Raji (cell line): Measurements from ENCODE around the gene LARP4B.

Experiments used
- POLR2A ChIP-seq: IDR thresholded peaks from 2 replicates; pipeline ENCODE4 v1.6.1; 2011; ENCODE audit warnings: low read depth, low read length, control low read depth; ENCODE audit not compliant: insufficient read depth

The LARP4B gene

GRCh38 chr10:931326-932318 lies at the start of gene LARP4B:
TSS of gene LARP4B (minus strand) at chr10:931705. CDS start at chr10:885721, 45,984 bp downstream.
- peak; percentile 74 for TF ChIP-seq POLR2A

GRCh38 chr10:980468-981093 lies 49.1 kb upstream of the LARP4B start:
- no peak for TF ChIP-seq POLR2A

GRCh38 chr10:978826-979421 lies 47.4 kb upstream of the LARP4B start:
- no peak for TF ChIP-seq POLR2A

- no peak for TF ChIP-seq POLR2A
Measured at GRCh38 chr10:976316-976715, 44.8 kb upstream of the LARP4B start.

- no peak for TF ChIP-seq POLR2A
Measured at GRCh38 chr10:974785-975074, 43.2 kb upstream of the LARP4B start.

GRCh38 chr10:974038-974784 lies 42.7 kb upstream of the LARP4B start:
- no peak for TF ChIP-seq POLR2A

GRCh38 chr10:972763-973162 lies 41.3 kb upstream of the LARP4B start:
- no peak for TF ChIP-seq POLR2A

- no peak for TF ChIP-seq POLR2A
Measured at GRCh38 chr10:971613-972012, 40.1 kb upstream of the LARP4B start.

- no peak for TF ChIP-seq POLR2A
Measured at GRCh38 chr10:971150-971542, 39.6 kb upstream of the LARP4B start.

- TF ChIP-seq POLR2A: no peak
Measured at GRCh38 chr10:970311-971149, 39.0 kb upstream of the LARP4B start.

GRCh38 chr10:969473-970150 lies 38.1 kb upstream of the LARP4B start:
- TF ChIP-seq POLR2A: no peak

GRCh38 chr10:968546-969199 lies 37.2 kb upstream of the LARP4B start:
- TF ChIP-seq POLR2A: no peak

- TF ChIP-seq POLR2A: no peak
Measured at GRCh38 chr10:966466-967235, 35.1 kb upstream of the LARP4B start.
